Cardiac muscle cell (in vitro differentiated cells and primary cell): Measurements from ENCODE around the gene PPP3CB. TPM values are rescaled to one million over a fixed set of nuclear protein-coding genes. Genes with fewer than 3 reads are reported as not detected.
"Not testable (repeated sequence)": the region's sequence is repeated elsewhere in the genome, so short reads cannot be mapped to it uniquely, and the experiment has no call there.

Source experiments
- DNase-seq, 2 donors: peaks; one replicate each; pipeline versions ENCODE4 v3.0.0 to v3.0.0-alpha.2; 2010 to 2017; ENCODE audit warnings: low read depth in 1 of 2, low spot score in 1 of 2
- H3K27ac ChIP-seq: fragments of 200-600 bp; sonication (generic); 2 replicates; pipeline ENCODE4 v1.5.1; 2016
- H3K27me3 ChIP-seq: fragments of 200-600 bp; sonication (generic); 2 replicates; pipeline ENCODE4 v1.6.0; 2016; ENCODE audit warnings: control low read depth
- H3K36me3 ChIP-seq: fragments of 200-600 bp; sonication (generic); 2 replicates; pipeline ENCODE4 v1.5.1; 2016; ENCODE audit warnings: control low read depth
- H3K4me1 ChIP-seq: fragments of 200-600 bp; sonication (generic); 2 replicates; pipeline ENCODE4 v1.8.1; 2017; ENCODE audit warnings: low read depth, mild to moderate bottlenecking, mixed run types
- H3K4me3 ChIP-seq: fragments of 200-600 bp; sonication (generic); 2 replicates; pipeline ENCODE4 v1.5.1; 2016; ENCODE audit warnings: mild to moderate bottlenecking
- H3K9me3 ChIP-seq: fragments of 200-600 bp; sonication (generic); 2 replicates; pipeline ENCODE4 v1.5.1; 2017; ENCODE audit warnings: low read depth, mild to moderate bottlenecking, control low read depth
- CTCF ChIP-seq: IDR thresholded peaks from 2 replicates; pipeline ENCODE4 v1.5.1; 2012; ENCODE audit warnings: low read depth, mild to moderate bottlenecking, low read length
- polyA plus RNA-seq: library from polyadenylated mRNA; unstranded; fragments of >200 nt; fragmentation: Nextera tagmentation; extraction: Ambion mirVana; gene quantifications from 2 replicates; pipeline ENCODE4 v1.2.1, GENCODE V29; 2016
- total RNA-seq: library from RNA; depleted of rRNA; stranded (reverse); fragments of >200 nt; gene quantifications from 2 replicates; pipeline ENCODE4 v1.2.3, GENCODE V29; 2016

Gene PPP3CB
- total and polyA plus RNA-seq, 2 experiments from 2014 or later = 14.3 to 45.2 TPM

- TF ChIP-seq CTCF = no peak
- no peaks in the 10 kb centered on the region for H3K27me3 ChIP-seq
- H3K36me3 ChIP-seq = peaks cover 5% of the 10 kb centered on the region
- no peak for DNase-seq
- no peak overlapping the region for H3K27ac ChIP-seq
- no peak overlapping the region for H3K4me3 ChIP-seq
- no peaks in the 10 kb centered on the region for H3K9me3 ChIP-seq
- no peaks in the 10 kb centered on the region for H3K4me1 ChIP-seq
Measured at GRCh38 chr10:73401636-73402035, 94.2 kb downstream of the PPP3CB start.

GRCh38 chr10:73399063-73399462 is 96.8 kb downstream of the PPP3CB start:
- Histone ChIP-seq H3K9me3 (no peaks in the 10 kb centered on the region), H3K4me1 (no peaks in the 10 kb centered on the region), H3K4me3 (no peak overlapping the region), H3K36me3 (peaks cover 20% of the 10 kb centered on the region), H3K27ac (no peak overlapping the region), H3K27me3 (no peaks in the 10 kb centered on the region)
- DNase-seq = no peak
- no peak for TF ChIP-seq CTCF

GRCh38 chr10:73398024-73398423 is 97.8 kb downstream of the PPP3CB start:
- Histone ChIP-seq H3K27ac (no peak overlapping the region), H3K4me3 (no peak overlapping the region), H3K27me3 (no peaks in the 10 kb centered on the region), H3K4me1 (no peaks in the 10 kb centered on the region), H3K9me3 (no peaks in the 10 kb centered on the region), H3K36me3 (peaks cover 20% of the 10 kb centered on the region)
- TF ChIP-seq CTCF = peak; percentile 10
- no peak for DNase-seq

DNA sequence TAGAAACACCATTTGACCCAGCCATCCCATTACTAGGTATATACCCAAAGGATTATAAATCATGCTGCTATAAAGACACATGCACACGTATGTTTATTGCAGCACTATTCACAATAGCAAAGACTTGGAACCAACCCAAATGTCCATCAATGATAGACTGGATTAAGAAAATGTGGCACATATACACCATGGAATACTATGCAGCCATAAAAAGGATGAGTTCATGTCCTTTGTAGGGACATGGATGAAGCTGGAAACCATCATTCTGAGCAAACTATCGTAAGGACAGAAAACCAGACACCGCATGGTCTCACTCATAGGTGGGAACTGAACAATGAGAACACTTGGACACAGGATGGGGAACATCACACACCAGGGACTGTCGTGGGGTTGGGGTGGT is 101.5 kb downstream of the PPP3CB start:
- H3K9me3 ChIP-seq, H3K27me3 ChIP-seq, DNase-seq, H3K27ac ChIP-seq, H3K4me3 ChIP-seq, H3K4me1 ChIP-seq: not testable (repeated sequence)
- H3K36me3 ChIP-seq = peaks cover 23% of the 10 kb centered on the region

- Histone ChIP-seq H3K4me1 (no peaks in the 10 kb centered on the region), H3K27me3 (no peaks in the 10 kb centered on the region), H3K9me3 (no peaks in the 10 kb centered on the region), H3K27ac (no peak overlapping the region), H3K36me3 (peaks cover 28% of the 10 kb centered on the region), H3K4me3 (no peak overlapping the region)
- no peak for TF ChIP-seq CTCF
- DNase-seq = no peak
Measured at GRCh38 chr10:73388228-73388627, 107.6 kb downstream of the PPP3CB start.

- H3K36me3 ChIP-seq = peaks cover 37% of the 10 kb centered on the region
- no peak for TF ChIP-seq CTCF
Measured at GRCh38 chr10:73386583-73386982, 109.2 kb downstream of the PPP3CB start.

More at GRCh38 chr10:73386583-73386982, 109.2 kb downstream of the PPP3CB start:
- H3K27me3 ChIP-seq = no peaks in the 10 kb centered on the region
- no peak for DNase-seq
- H3K27ac ChIP-seq = no peak overlapping the region
- no peaks in the 10 kb centered on the region for H3K4me1 ChIP-seq
- no peak overlapping the region for H3K4me3 ChIP-seq
- no peaks in the 10 kb centered on the region for H3K9me3 ChIP-seq

Other genes starting within 250 kb of the PPP3CB start
- gene DNAJC9, start 248.8 kb downstream of the PPP3CB start, total RNA-seq = 26.6 and 33.9 TPM in 2 replicates
- 18.6 and 20.9 TPM in 2 replicates for gene DNAJC9, start 248.8 kb downstream of the PPP3CB start, polyA plus RNA-seq
- 51.6 and 67.4 TPM in 2 replicates for gene MRPS16, start 243.4 kb downstream of the PPP3CB start, total RNA-seq
- 104 and 122 TPM in 2 replicates for gene MRPS16, start 243.4 kb downstream of the PPP3CB start, polyA plus RNA-seq
- gene CFAP70, start 137.2 kb downstream of the PPP3CB start, total RNA-seq = 1.2 and 4.0 TPM in 2 replicates
- gene CFAP70, start 137.2 kb downstream of the PPP3CB start, polyA plus RNA-seq = 1.8 and 1.9 TPM in 2 replicates
- gene ANXA7, start 82.0 kb downstream of the PPP3CB start, total RNA-seq = 53.9 and 63.8 TPM in 2 replicates
- gene ANXA7, start 82.0 kb downstream of the PPP3CB start, polyA plus RNA-seq = 64.5 and 73.9 TPM in 2 replicates
- gene MSS51, start 62.5 kb downstream of the PPP3CB start, total RNA-seq = 3.6 and 3.9 TPM in 2 replicates
- gene MSS51, start 62.5 kb downstream of the PPP3CB start, polyA plus RNA-seq = 2.1 and 3.5 TPM in 2 replicates
- gene USP54, start 95.3 kb upstream of the PPP3CB start, total RNA-seq = 9.4 and 12.4 TPM in 2 replicates
- gene USP54, start 95.3 kb upstream of the PPP3CB start, polyA plus RNA-seq = 9.6 and 10.6 TPM in 2 replicates
- 13.6 and 16.2 TPM in 2 replicates for gene MYOZ1, start 145.4 kb upstream of the PPP3CB start, total RNA-seq
- 11.7 and 17.0 TPM in 2 replicates for gene MYOZ1, start 145.4 kb upstream of the PPP3CB start, polyA plus RNA-seq
- gene SYNPO2L, start 160.0 kb upstream of the PPP3CB start, total RNA-seq = 12.1 and 13.6 TPM in 2 replicates
- 19.3 and 33.6 TPM in 2 replicates for gene SYNPO2L, start 160.0 kb upstream of the PPP3CB start, polyA plus RNA-seq
- 3.7 and 7.3 TPM in 2 replicates for gene AGAP5, start 202.1 kb upstream of the PPP3CB start, total RNA-seq
- gene AGAP5, start 202.1 kb upstream of the PPP3CB start, polyA plus RNA-seq = 3.1 and 5.3 TPM in 2 replicates
- gene SEC24C, start 248.3 kb upstream of the PPP3CB start, total RNA-seq = 68.6 and 68.7 TPM in 2 replicates
- gene SEC24C, start 248.3 kb upstream of the PPP3CB start, polyA plus RNA-seq = 56.6 and 65.2 TPM in 2 replicates